Measurements from ENCODE around the gene TMEM271.

The TMEM271 gene, protein sequence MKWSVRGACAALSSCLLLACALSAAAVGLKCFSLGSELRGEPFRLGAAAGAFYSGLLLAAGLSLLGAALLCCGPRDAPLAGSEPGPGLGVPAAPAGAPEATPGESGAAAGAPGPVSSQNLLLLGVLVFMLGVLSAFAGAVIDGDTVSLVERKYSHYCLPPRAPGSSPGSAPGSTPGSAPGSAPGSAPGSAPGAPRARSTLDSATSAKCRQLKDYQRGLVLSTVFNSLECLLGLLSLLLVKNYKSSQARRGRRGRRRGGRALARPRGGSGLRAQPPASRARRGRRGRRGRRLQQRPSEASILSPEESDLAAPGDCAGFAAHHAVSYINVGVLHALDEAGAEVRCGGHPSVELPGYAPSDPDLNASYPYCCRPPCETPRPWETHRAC

DNA sequence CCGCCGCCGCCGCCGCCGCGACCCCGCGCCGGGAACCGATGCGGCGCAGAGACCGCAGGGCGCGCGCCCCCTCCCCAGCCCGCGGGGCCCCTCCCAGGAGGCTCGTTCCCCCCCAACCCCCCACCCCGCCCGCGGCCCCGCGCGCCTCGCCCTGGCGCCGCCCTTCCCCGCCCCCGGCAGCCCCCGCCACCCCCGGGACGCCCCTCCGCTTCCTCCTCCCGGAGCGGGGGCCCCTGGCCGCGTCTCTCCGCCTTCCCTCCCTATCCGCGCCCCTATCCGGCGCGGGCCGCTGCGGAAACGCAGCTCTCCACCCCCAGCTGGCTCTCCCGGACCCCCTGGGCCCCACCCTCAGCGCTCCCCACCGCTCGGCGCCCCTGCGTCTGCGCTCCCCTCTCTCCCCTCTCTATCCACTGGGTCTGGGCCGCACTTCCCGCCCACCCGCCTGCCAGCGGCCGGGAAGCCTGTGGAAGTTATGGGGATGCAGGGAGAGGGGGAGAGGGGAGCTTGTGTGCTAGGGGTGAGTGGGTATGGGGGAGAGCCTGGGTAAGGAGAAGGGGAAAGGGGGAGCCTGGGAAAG is at the start of gene TMEM271:
TSS of gene TMEM271 (minus strand) at position 51 of the 577 bp plus-strand sequence. CDS start 233 bp downstream, outside the sequence.
- DNase-seq (ENCODE audit: low spot score), result no peak

DNA sequence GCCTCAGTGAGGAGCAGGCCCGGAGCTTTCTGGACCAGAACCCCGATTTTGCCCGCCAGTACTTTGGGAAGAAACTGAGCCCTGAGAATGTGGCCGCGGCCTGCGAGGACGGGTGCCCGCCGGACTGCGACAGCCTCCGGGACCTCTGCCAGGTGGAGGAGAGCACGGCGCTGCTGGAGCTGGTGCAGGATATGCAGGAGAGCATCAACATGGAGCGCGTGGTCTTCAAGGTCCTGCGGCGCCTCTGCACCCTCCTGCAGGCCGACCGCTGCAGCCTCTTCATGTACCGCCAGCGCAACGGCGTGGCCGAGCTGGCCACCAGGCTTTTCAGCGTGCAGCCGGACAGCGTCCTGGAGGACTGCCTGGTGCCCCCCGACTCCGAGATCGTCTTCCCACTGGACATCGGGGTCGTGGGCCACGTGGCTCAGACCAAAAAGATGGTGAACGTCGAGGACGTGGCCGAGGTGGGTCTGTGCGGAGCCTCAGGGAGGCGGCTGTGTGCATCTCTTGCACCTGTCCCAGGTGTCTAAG is 49.6 kb upstream of the TMEM271 start:
- no peak for DNase-seq (ENCODE audit: low spot score)

DNA sequence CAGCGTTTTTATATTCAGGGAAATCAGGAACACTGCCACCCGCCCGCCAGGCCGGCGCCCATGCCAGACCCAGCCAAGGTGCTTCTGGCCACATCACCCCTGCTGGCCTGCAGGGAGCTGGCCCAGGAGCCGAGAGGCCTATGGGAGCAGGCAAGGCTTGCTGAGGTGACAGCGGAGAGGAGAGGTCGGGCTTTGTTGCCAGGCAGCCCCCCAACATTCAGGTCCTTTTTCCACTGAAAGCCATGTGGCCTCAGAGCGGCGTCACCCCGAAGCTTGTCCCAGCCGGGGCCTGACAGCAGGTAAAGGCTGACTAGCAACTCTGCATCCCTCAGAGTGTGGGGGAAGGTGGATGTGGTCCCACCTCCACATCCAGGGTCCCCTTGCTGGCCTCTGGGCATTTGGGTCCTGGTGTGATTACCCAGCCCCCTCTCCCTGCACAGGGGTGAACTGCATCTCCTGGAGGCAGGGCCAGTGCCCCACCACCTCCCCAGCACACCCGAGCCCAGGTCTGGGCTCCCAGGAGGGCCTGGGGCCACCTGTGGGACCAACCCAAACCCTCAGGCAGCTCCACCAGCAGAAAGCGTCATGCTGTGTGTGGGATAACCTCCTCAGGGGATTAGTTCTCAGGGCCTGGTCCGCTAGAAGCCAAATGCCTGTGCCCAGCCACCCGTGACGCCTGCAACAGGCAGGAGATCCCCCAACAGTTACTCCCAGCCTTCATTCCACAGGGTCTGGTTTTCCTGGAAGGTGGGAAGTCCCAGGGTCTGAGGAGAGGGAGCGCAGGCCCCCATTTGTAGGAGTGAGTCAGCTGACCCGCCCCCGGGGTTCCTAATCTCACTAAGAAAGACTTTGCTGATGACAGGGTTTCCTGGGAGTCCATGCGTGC is 48.9 kb upstream of the TMEM271 start, which contains the start of gene PDE6B:
TSS of gene PDE6B (plus strand) at position 869 of the 886 bp plus-strand sequence. CDS start 54 bp downstream, outside the sequence.
- DNase-seq (ENCODE audit: low spot score), result no peak

DNA sequence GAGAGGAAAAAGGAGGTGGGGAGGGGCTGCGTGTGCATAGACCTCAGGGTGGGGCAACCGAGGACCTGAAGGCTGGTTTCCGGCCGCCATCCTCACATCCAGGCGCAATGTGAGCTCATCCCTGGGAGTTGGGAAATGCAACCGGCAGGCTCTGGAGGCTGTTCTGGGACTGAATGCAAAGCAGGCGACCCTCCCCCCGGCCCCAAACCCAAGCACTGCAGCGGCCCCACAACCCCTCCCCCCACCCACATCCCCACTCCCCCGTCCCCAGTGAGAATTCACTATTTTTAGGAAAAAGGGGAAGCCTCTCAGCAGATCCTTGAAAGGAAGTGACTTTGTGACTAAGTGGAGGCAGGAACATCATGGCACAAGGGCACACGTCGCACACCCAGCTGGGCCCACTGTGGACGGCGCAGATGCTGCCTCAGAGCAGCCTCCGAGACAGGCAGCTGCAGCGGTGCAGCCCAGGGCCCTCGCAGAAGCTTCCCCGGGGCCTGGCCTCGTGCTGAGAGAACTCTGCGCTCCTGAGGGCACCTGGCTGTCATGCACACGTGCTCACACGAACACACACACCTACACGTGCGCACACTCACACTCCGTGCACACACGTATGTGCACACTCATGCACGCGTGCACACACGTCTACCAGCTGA is 47.9 kb upstream of the TMEM271 start:
- no peak for DNase-seq (ENCODE audit: low spot score)

DNA sequence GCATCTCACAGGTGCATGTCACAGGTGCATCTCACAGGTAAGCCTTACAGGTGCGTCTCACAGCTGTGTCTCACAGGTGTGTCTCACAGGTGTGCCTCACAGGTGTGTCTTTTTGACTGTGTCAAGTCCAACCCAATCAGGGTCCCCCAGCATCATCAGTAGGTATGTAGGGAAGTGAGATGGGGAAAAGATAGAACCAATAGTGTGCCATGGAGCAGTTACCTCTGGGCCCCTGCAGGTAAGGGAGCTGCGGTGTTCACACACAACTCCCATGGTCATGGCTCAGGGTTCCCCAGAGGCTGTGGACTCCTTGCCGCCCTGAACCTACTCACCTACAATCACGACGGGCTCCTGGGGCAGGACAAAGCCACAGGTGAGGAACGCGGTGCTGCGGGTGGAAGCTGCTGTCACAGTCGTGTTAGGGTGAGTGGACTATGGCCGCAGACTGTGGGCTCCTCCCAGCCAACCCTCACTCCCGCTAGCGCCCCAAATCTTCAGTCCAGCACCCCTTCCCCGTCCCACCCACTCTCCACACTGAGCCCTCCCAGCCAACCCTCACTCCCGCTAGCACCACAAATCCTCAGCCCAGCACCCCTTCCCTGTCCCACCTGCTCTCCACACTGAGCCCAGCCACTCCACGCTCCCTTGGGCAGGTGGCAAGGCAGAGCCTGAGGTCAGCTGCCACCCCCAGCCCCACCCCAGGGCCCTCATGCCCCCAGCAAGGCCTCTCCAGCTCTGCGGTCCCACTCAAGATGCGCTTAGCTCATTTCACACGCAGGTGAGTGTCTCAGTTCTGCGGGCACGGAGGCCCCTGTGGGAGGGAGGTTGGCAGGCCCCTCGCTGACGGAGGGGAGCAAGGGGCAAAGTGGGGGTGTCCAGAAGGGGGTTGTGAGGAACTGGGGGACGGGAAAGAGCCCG is 47.2 kb upstream of the TMEM271 start:
- no peak for DNase-seq (ENCODE audit: low spot score)

DNA sequence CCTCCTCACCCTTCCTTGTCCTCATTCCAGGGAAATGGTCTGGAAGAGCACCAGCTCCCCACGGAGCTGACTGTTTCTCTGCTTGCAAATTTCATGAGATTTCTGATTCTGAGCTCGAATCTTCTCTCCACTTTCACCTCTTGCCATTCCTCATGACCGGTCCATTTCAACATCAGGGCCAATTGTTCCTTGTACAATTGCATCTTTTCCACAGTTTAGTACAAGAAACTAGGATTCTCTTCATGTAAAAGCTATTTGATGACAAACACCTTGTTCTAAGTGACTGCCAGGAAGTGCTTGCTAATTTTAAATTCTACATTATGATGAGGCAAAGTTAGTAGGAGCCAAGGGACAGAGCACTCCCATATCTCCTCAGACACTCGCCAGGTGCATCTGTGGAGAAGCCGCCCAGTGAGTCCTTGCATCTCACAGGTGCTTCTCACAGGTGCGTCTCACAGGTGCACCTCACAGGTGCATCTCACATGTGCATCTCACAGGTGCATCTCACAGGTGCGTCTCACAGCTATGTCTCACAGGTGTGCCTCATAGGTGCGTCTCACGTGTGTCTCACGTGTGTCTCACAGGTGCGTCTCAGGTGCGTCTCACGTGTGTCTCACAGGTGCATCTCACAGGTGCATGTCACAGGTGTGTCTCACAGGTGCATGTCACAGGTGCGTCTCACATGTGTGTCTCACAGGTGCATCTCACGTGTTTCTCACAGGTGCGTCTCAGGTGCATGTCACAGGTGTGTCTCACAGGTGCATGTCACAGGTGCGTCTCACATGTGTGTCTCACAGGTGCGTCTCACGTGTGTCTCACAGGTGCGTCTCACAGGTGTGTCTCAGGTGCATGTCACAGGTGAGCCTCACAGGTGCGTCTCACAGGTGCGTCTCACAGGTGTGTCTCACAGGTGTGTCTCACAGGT is 46.2 kb upstream of the TMEM271 start:
- DNase-seq (ENCODE audit: low spot score), result no peak

DNA sequence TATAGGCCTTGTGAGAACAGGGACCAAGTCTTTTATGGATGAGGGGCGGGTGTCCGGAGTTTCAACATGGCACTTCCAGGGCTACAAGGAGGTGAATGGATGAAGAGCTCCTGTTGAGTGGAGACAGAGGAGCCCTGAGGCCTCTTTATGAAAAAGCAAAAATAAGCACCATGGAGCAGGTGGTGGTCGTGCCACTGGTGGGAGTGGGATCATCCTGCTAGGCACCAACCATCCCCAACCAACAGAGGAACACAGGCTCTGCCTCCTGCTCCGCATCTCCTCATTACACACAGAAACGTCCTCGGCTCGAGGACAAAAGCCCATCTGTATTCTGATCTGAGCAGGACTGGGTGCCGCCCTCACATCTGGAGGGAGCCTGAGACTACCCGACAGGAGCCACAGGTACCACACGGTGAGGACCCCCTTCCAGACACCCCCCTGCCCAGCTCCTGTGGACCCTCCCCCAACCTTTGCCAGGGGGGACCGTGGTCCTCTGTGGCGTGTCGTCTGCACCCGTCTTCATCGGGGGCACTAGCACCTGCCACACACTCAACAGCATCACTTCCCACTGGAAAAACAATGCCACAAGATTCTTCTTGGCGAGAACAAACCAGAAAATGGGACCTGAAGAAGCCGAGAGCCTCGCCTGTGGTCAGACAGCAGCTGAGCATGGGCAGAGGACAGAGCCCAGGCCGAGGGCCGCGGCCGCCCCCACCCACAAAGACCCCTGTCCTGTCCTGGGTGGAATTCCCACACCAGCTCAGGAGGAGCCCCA is 45.4 kb upstream of the TMEM271 start:
- no peak for DNase-seq (ENCODE audit: low spot score)

DNA sequence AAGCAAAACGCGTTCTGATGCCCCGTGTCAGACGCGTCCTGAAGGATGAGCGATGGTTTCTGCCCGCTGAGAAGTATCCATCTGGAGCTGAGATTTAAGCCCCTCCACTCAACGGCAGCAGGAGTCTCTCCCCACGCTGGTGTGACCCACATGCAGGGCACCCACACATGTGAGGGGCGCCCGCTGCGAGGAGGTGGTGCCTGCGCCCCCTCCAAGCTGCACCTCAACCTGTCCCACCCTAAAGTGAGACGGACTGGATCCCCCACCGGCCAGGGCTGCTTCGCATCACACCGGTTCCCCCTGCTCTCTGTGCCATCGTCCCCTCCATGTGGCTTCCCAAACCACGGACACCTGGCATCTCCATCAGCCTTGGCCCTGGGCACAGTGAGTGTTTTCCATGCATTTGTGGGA is 44.8 kb upstream of the TMEM271 start:
- no peak for DNase-seq (ENCODE audit: low spot score)

DNA sequence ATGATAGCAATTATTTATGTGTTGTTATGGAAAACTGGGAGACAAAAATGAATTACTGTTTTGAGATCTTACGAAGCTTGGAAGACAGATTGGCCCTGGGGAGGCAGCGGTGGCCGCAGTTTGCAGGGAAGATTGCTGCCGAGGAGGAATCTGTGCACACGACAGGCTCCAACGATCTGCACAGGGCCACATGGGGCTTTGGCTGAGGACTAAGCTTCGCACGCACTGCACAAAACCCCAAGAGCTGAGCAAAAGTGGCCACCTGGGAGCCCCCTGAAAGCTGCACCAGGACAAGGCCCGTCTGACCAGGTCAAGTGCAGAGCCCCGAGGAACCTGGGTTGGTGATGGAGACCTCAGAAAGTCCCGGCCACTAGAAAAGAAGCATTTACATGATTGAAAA is 44.1 kb upstream of the TMEM271 start:
- DNase-seq (ENCODE audit: low spot score), result no peak

DNA sequence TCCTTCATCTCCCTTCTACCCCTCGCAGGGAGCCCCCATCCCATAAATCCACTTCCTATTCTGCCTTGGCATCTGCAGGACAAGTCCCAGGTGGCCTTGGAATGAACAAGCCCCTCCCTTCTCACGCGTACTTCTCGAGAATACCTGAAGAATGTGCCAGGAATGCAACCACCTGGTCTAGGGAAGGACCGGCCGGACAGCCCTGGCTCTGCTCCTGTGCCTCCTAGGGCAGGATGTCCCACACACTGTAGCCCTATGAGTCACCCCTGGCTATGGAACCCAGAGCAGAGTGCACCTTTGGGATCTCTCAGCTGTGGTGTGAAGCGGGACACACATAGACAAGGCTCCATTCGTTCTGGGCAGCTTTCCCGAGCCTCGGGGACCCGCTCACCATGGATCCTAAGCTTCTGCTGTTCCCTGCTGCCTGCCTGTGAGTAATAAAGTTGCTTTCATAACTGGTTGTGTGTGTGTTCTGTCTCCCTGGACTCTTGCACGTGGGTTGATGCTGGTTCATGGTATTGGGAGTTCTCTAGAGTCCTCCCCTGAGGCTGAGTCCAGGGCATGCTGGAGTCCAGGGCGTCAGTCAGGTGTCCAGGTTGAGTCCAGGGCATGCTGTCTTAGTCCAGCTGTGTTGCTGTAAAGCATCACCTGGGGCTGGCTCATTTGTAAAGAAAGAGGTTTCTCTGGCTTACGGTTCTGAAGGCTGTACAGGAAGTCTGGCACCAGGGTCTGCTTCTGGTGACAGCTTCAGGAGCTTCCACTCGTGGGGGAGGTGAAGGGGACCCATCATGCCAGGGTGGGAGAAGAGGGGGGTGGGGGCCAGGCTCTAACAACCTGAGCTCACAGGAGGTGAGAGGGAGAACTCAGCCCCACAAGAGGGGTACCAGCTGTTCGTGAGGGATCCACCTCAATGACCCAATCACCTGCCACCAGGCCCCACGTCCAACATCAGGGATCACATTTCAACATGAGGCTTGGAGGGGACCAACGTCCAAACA is 41.8 kb upstream of the TMEM271 start:
- DNase-seq (ENCODE audit: low spot score), result no peak

DNA sequence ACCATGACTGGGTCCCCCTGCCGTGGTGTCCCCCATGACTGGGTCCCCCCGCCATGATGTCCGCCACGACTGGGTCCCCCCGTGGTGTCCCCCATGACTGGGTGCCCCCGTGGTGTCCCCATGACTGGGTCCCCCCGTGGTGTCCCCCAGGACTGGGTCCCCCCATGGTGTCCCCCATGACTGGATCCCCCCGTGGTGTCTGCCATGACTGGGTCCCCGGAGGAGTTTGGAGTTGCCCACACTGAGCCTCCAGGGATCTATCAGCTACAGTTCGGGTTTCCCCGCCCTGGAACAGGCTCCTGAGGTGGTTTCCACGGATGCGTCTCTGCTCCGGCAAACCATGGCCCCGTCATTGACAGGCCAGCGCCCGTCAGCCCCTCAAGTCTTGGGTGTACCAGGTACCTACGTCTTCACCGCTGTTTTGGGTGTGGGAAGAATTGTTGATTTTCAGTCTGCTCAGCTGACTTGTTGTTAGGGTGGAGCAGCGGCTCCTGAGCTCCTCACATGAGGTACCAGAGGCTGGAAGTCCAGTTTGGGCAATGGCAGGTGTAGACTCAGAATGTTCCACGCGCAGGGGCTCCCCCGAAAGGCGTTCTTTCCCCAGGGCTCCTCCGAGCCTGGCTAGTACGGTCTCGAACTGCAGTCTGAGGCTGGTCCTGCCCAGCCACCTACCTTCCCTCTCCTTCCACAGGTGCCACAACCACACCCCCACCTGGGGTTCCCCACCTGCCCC is 41.0 kb upstream of the TMEM271 start:
- DNase-seq (ENCODE audit: low spot score), result no peak

DNA sequence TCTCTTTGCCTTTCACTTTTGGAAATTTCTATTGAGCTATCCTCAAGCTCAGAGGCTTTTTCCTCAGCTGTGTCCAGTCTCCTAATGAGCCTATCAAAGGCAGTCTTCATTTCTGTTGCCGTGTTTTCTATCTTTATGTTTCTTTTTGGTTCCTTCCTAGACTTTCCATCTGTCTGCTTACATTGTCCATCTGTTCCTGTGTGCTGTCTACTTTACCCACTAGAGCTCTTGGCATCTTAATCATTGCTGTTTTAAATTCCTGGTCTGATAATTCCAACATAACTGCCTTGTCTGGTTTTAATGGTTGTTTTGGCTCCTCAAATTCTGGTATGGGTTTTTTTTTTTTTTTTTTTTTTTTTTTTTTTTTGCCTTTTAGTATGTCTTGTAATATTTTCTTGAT is 40.0 kb upstream of the TMEM271 start:
- DNase-seq (ENCODE audit: low spot score), result no peak

DNA sequence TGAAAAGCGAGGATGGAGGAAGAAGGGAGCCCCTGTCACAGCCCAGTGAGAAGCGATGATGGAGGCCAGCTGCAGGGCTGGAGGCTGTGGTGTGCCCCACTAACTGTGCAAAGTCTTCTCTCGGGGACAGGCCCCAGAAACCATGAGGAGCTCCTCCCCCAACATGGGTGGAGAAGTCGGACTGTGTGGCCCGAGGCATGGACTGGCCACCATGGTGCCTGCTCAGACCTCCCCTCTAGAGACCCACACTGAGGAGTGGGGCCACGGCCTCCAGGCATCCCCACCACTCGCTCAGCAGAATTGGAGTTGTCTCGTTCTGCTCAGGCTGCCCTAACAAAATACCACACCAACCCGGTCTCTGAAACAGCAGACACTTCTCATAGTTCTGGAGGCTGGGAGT is 37.0 kb upstream of the TMEM271 start:
- no peak for DNase-seq (ENCODE audit: low spot score)

DNA sequence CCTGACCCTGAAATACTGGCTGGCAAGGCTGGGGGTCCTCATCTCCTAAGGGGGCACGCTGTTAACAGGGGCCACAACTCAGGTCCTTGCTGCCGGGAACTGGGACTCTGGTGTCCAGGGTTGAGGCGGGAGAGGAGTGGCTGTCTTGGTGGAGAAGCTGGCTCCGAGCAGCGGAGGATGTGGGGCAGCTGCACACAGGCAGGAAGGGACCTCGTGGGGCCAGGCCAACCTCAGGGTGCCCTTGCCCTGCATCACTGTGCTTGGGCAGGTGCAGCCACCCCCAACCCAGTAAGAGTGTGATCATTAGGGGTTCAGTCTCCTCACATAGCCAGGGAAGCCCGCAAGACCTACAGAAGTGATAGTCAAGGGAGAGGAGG is 36.6 kb upstream of the TMEM271 start:
- DNase-seq (ENCODE audit: low spot score), result no peak

DNA sequence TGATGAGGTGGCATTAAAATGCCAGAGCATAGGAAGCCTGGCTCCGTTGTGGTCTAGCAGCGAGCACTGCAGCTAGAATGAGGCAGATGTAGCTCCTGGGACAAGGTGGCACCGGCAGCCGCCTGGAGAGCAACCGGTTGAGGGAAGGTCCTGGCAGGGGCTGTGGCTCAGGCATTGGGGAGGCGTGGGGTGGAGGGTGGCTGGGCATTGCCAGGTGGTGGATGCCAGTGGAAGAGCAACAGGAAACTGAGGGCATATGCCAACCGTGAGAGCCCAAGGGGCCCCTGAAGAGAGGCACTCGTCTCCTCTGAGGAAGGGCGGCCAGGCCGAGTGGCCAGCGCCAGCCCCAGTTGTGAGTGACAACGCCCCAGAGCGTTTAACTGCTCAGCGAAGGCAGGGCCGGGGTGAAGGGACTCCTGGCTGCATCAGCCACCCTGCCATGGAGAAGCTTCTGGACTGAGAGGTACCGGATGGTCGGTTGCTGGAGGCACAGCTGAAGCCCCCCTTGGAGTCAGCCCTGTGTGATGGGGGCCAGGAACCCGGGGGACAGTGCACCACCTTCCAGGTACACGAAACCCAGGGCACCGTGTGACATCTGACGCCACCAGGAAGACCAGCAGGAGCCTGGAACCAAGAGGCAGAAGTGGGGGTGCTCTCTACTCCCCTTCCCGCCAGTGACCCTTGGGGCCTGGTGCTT is 36.1 kb upstream of the TMEM271 start:
- DNase-seq (ENCODE audit: low spot score), result no peak
